ENCODE data around the gene OSBP2.

Gene OSBP2

DNA sequence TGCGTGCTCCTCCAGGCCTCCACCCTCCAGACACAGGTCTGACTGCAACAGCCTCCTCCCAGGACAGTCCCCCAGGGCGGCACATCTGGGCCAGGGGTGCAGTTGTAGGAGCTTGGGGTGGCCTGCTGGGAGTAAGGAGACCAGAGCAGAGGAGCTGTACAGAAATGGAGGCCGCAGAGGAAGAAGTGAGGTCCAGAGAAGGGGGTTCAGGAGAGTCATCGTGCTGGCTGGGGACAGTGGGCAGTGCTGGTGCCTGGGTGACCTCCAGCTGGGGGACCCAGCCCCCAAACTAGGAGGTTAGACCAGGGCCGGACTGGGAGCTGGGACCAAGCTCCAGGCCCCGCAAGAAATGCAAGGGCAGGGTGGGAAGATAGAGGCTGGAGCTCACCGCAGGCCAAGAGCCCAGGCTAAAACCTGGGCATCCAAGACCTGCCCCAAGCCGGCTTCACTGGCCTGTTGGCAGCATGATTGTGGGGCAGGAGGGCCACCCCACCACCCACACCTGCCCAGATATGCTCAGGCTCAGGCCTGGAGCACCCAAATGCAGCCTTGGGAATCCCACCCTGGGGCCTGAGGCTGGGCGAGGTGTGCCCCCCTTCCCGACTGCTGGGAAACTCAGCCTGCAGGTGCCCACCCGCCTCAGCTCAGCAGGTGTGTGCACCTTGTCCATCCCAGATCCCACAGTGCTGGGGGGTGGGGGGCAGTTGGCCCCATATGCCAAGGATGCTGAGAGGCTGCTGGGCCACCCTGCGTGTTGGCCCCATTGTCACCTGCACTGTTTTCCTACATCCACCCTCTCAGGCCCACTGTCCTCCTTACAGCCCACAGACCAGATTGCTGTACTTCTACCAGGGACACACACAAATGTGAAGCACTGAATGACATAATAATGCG is 177.0 kb downstream of the OSBP2 start:
- no peak for FAIRE-seq

DNA sequence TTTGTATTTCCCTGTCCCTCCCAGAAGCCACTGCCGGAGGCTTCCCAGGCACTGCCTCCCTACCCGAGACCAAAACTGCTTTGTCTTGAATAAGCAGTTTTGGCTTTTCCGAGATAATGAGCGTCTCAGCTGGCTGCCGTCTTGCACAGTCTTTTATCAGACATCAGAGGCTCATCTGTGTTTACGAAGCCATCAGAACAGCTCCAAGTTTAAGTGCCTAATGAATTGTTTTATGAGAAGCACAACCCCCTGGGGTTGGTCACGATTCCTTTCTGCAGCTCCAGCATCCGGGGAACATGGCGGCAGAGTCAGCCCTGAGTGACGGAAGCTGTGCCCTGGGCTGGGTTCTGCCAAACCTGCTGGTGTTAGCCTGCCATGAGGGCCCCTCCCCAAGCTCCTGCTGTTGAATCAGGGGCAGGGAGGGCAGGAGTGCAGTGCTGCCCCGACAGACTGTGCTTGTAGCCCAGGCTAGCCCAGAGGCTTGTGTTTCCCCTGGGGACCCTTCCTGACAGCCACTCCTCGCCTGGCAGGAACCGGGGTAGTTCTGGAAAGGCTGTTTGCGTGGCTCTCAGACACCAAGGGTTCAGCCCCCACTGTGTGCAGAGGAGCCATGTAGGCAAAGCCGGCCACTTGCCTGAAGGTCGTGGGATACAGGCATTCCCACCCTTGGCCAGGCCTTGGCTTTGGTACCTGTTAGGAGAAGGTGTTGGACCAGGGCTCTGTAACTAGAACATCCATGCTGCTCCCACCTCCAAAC is 177.8 kb downstream of the OSBP2 start:
- no peak for FAIRE-seq

DNA sequence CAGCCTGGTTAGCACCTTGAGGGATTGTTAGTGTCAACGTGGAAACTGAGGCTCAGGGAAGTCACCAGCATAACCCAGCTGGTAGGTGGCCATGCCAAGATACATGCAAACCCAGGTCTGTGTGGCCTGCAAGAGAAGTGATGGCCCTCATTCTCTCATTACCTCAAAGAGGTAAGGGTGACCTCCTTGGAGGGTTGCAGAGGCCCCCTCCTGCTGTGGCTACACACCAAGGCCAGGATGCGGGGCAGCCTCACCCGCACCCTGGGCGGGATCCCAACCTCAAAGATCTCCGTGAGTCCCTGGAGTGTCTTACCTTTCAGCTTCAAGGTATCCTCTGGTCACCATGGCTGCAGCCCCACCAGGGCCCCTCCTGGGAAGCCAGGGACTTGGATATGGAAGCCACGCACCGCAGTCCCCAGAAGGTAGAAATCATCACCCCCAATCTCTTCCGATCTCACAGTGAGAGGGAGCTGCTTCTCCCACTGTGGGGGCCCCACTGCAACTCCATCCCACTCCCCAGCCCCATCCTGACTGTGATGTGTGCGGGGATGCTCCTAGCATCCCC is 178.5 kb downstream of the OSBP2 start:
- no peak for FAIRE-seq

DNA sequence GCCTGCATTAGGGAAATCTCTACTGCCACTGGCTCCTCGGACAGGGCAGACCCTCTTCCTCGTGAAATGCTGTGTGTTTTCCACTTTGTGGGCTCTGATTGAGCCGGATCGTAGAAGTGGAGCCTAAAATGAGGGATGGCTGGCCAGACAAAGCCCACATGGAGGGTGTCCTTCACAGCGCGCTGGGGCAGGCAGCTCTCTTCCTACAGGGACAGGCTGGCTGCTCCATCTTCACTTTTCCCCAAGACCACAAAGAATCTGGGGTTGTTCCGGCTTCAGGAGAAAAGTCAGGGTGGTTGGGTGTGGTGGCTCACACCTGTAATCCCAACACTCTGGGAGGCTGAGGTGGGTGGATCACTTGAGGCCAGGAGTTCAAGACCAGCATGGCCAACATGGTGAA is 179.0 kb downstream of the OSBP2 start:
- no peak for FAIRE-seq

DNA sequence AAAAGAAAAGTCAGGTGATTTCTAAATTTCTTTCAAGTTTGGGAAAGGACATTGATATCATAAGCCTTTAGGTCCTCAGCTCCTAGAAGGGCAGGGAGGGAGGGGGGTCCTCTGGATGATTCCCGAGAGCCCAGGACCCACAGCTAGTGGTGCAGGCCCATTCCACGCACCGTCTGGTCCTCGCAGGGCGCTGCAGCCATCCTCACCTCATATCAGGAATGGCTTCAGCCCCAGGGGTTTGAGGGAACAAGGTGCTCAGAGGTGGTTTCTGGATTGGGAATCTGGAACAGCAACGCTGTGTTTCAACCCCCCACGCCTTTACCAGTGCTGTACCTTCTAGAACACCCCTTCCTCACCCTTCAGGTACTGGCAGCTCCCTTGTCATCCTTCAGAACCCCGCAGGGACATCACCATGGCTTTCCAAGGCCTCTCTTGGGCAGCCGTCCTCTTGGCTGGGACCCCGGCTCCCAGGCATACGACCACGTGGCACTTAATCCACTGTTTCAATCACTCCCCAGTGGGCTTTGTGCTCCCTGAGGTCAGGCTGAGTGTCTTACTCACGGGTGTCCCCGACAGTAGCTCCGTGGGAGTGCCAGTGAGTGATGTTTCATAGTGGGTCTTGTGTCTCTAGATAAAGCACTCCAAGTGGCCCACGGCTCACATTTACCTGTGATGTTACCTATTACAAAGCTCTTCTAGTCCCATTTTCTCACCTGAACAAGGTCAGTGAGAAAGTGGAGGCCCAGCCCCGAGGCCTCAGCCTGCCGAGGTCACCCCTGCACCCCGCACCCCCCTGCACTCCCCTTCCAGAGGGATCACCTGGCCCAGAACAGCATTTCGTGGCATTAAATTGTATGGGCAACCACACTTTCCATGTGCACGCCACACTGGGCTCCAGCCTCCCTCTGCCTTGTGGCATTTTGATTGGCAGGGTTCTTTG is 180.0 kb downstream of the OSBP2 start:
- no peak for FAIRE-seq

DNA sequence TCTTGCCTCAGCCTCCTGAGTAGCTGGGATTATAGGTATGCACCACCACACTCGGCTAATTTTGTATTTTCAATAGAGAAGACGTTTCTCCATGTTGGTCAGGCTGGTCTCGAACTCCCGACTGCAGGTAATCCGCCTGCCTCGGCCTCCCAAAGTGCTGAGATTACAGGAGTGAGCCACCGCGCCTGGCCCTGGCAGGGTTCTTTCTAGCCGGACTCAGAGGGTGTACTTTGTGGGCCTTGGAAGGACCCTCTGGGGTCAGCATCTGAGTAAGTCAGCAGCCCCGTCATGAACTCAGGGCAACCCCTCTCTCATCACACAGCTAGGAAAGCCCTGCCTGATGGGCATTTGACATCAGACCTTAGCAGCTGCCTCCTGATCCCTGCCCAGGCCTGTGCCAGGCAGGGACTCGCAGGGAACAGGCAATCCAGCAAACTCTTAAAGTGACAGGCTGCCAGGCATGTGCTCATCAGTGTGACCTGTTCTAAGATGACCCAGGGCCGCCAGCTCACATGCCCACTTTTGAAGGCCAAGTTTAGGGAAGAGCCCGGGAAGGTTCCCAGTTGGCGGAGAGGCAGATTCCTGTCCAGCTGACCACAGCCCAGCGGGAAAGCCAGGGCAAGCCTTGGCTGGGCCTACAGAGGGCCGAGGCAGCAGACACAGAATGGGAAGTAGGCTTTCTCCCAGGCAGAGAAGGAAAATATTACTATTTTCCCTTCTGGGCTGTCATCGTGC is 181.0 kb downstream of the OSBP2 start:
- no peak for FAIRE-seq

DNA sequence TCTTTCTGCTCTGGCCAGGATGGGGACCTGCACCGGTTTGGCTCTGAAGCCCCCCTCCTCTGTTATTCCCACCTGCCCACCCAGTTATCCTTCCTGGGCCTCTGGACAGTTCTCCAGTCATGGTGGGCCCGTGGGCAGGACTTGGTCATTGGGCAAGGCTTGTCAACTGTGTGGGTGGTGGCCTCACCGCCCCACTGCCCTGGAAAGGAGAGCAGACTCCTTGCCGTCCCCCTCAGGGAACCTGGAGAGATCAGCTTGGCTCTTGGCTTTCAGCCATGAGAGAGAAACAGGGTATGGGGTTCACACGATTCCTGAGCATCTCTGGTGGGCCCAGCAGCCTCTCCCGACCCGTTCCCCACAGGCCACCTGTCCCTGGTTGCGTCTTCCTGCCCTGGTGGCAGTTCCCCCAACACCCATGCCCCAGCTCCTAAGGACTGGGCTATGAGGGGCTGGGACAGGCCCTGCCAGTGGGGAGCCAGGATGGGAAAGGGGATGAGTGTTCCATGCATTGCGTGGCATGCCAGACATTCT is 181.6 kb downstream of the OSBP2 start:
- no peak for FAIRE-seq

DNA sequence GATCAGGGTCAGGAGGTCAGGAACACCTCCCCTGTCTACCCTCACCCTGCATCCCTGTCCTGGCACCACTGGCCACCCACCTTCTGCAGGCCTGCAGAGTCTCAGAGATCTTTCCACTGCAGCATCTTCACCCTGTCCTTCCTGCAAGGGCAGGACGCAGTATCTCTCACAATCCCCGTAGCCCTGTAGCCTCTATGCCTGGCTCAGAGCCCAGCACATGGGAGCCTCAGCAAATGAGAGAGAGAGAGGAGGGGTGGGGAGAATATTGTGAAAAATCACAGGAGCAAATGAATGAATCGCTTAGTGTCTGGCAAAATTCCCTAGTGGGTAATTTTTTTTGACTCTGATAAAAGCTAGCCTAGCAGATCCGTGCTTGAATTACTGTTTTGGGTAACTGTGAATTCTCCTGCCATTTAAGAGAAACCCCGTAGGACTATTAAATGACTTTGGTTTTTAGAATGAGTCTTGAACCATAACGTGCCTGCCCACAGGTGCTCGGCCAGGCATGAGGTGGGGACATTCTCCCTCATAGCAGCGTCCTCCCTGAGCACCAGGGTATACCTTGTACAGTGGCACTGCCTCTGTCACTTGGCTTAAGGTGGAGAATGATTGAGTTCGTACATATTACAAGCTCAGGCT is 182.4 kb downstream of the OSBP2 start:
- no peak for FAIRE-seq

DNA sequence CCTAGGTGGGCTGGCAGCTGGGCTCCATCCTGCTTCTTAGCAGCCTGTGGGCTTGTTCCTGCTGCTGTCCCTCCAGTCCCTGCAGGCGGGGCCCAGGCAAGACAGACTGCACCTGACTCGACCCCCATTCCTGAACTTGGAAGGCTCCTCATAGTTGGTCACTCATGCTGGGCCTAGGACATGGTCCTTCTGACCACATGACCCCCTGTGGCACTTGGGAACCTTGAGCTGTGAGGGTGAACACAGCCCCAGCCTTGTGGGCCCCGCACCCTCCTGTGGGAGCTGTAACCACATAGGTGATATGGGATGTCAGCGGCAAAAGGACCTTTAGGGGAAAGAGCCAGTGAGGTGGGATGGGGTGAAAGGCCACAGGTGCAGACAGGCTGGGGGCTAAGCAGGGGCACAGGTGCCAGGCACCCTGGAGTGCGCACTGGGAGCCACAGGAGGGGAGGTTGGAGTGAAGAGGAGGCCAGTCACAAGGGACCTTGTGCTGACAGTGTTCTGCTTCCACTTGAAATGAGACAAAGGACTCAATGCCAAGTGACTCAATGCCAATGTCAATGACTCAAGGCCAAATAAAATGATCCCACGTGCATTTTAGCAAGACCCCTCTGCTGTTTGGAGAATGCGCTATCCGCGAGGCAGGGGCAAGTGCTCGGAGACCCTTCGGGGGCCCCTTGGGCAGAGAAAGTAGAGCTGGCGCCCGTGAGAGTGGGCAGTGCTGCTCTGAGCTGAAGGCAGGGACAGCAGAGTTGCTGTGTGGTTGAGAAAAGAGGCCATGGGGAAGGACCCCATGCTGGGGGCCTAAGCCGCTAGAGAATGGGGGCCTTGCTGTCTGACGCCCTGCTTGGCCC is 183.2 kb downstream of the OSBP2 start:
- no peak for FAIRE-seq

DNA sequence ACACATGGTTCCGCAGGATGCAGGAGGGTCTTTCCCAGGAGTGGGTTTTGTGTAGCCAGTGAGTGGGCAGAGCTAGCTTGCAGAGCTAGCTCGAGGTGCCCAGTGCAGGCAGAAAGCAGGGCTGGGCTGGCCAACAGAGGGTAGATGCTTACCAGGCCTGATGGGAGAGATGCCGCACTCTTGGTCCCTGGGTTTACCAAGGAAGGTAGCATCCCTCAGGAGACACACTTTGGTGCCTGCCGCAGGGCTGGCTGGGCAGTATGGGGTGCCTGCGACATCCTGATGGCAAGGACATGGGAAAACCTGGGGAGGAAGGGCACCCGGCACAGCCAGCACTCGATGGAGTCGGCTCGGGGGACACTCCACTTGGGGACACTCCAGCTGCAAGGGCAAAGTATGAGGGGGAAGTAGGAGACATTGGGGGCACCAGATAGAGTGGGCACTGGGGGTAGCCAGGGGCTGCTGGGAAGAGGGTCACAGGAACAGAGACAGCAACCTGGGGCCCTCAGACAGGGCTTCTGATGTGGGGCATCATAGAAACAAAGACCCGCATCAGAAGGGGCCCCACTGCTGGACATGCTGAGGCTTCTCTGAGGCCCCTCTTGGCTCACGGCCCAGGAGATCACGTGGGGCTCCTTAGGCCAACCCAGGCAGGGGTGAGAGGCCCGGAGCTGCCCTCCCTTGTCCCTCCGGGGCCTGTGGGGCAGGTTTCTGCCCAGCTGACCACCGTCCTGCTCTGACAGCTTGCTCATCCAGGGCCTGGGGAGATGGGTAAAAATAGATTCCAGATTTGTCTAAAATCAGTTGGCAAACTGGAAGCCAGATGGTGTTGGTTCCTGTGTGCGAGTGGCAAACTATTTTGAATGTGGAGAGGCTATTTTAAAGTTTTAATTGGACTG is 184.1 kb downstream of the OSBP2 start:
- FAIRE-seq, result no peak

DNA sequence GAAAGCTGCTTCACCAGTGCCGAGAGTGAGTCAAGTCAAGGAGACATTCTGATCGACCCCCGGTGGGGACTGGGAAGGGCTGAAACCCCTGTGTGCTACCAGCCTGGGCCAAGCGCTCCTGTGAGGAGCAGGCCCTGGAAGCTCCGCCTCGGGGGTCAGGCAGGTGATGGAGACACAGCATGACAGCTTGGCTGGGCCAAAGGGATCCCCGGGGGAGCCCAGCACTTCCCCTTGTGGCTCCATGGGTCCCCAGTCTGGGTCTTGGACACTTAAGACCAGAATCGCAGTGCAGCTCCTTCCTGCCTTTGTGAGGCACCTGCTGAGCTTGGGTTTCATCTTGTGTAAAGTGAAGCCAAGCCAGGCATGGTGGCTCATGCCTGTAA is 184.7 kb downstream of the OSBP2 start:
- FAIRE-seq, result no peak

DNA sequence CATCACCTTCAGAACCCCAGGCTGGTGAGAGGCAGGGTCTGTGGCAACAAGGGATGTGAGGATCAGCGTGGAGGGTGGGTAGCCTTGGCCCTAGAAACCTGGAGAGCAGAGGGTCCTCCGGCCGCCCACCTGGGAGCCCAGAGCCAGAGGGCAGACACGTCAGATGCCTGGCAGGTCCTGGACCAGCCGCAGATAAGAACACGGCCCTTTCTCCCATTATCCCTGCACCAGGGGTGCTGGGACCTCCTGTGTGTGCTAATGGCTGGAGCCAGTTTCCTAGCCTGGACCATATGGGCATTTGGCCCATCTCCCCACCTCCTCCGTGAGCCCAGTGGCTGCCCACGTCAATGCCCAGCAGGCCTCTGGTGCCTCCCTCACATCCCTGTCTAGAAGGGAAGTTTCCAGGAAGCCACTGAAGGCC is 185.5 kb downstream of the OSBP2 start:
- FAIRE-seq, result no peak

DNA sequence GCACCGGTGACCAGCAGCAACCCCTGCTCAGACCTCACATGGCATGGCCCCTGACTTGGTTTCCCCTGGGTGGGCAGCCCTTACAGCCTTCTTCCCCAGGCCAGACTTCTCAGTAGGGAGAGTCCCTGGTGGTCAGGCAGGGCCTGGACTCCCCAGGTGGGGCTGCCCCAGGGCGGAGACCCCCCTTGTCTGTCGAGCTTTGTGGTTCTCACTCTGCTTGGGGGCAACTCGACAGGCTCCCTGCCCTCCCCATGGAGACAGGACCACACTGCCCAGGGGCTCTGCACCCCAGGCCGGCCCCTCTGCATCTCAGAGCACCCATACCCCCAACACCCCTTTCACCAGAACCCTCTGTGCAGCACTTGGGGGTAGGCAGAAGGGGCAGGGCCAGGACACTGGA is 186.2 kb downstream of the OSBP2 start:
- no peak for FAIRE-seq

DNA sequence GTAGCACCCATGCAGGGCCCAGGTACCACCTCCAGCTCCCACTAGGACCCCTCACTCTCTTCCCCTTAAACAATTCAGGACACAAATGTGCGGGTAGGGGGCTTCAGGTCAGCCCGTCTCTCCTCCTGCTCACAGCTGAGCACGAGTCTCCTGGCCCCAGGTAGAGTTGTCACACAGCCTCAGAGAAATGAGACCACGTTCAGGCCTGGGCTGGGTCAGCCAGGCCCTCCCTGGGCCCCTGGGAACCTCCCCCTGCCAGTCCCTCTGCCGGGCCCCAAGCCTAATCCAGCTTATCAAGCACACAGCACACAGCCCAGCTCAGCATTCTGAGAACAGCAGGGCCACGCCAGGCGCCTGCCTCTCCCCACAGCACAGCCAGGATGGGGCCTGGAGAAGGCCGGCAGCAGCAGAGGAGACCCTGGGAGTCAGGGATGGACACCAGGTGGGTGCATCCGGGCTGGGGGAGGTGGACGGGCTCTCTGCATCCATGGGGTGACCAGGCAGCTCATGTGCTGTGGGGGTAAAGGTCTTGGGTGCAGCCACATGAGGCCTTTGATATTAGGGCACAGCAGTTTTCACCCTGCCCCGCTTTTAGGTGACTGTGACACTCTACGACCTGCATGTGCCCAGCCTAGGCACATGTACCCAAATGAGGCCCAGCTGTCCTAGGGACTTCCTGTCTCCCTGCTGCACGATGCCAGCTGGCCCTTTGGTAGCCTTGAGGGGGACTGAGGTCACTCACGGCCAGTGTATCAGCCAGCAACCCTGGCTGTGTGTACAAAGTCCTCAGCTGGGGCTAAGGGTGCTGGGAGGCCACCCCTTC is 186.9 kb downstream of the OSBP2 start:
- no peak for FAIRE-seq

DNA sequence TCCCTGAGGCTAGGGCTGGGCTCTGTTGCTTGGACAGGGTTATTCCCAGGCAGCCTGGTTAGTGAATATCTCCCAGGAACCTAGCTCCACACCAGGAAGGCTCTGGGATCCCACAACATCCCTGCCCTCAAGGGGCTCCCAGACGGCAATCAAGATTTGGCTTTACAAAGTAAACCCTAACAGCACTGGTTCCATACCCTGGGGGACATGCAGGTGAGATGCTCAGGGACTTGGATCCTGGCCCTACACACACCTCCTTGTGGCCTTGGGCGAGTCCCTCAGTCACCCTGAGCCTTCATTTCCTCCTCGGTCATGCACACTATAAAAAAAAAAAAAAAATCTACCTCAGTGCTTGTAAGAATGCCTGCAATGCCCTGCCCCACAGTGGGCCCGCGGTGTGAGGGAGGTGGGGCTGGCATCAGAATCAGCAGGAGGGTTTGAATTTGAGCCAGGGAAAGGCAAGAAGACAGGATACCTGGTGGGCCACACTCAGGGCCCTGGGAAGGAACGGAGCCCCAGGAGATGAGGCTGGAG is 187.6 kb downstream of the OSBP2 start:
- no peak for FAIRE-seq

DNA sequence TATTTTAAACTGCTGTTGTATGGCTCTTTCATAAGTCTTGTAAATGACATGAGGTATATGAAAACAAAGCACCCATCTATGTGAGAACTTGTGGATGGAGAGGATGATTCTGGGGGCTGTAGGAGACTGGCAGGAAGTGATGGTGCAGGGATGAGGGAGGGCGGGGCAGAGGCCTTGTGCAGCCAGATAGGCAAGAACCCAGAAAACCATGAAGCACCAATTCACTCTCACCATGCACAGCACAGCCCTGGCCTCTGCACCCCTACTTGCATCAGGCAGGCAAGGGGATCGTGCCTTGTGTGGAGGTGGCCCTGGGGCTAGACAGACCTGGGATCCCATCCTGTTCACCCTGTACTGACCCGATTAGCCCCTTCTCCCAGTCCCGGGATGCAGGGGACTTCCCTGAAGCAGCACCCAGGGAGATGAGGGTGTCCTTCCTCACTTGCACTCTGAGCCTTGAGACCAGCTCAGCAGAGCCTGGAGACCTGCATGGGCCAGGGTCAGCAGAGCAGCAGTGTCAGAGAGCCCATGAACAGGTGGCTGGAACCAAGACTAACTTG is 188.4 kb downstream of the OSBP2 start:
- FAIRE-seq, result no peak

DNA sequence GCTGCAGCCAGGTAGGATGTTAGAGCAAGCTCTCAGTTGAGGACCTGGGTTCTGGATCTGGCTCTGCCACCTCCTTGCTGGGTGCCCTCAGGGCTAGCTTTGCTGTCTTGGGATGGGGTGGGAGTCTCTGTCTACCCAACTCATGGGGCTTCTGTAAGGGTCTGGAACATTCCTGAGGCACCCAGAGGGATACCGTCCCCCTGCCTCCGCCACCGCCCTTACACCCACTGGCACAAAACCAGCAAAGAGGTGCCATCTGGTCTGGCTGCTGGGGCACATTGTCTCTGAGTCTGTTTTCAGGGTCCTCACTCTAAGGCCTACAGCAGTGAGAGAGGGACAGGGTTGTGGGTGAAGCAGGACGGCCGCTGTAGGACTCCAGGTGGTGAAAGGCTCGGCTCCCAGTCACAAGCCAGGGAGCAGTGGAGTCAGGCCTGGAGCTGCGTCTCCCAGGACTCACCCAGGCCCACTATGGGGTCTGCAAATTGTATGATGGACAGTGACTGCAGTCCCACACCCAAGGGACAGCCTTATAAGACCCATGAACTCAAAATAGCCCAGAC is 189.0 kb downstream of the OSBP2 start:
- FAIRE-seq, result no peak
